Breast epithelium (tissue), 4 donors: Measurements from ENCODE around the gene ECE1. TPM values are rescaled to one million over a fixed set of nuclear protein-coding genes. Genes with fewer than 3 reads are reported as not detected.

Experiments
- DNase-seq, 2 donors: peaks; one replicate each; pipeline ENCODE4 v3.0.0-alpha.2; 2019; ENCODE audit warnings: low spot score in 2 of 2
- H3K27ac ChIP-seq, 2 donors: fragments of 200-600 bp; sonication (generic) in 1 of 2; one replicate each; pipeline ENCODE4 v1.5.1; 2016 to 2019; ENCODE audit warnings: mild to moderate bottlenecking in 1 of 2
- H3K27me3 ChIP-seq, 2 donors: fragments of 200-600 bp; sonication (generic) in 1 of 2; one replicate each; pipeline versions ENCODE4 v1.5.1 to v1.6.0; 2017 to 2019; ENCODE audit warnings: control low read depth in 1 of 2, mild to moderate bottlenecking in 1 of 2
- H3K36me3 ChIP-seq: fragments of 200-600 bp; one replicate; pipeline ENCODE4 v1.5.1; 2019
- H3K4me1 ChIP-seq, 2 donors: fragments of 200-600 bp; sonication (generic); one replicate each; pipeline ENCODE4 v1.5.1; 2016 to 2019; ENCODE audit warnings: control low read depth in 1 of 2
- H3K4me3 ChIP-seq, 3 donors: fragments of 200-600 bp; sonication (generic); 1 replicate in 2 of 3; 2 replicates in 1 of 3; pipeline ENCODE4 v1.5.1; 2016 to 2019; ENCODE audit warnings: mild to moderate bottlenecking in 3 of 3, moderate library complexity in 2 of 3
- H3K9me3 ChIP-seq, 2 donors: fragments of 200-600 bp; sonication (generic) in 1 of 2; one replicate each; pipeline ENCODE4 v1.5.1; 2016 to 2019; ENCODE audit warnings: control low read depth in 1 of 2
- POLR2A ChIP-seq: fragments of 450-650 bp; IDR thresholded peaks from one replicate; pipeline ENCODE4 v1.6.1; 2016; ENCODE audit warnings: antibody characterized with exemption, mild to moderate bottlenecking, moderate library complexity
- POLR2AphosphoS5 ChIP-seq, 3 donors: sonication (generic); formaldehyde crosslinking; IDR thresholded peaks; one replicate each; pipeline ENCODE4 v1.6.1; 2017; ENCODE audit warnings: antibody characterized with exemption in 3 of 3
- intact Hi-C: fragments of 100-400 bp; cut with DNase I; formaldehyde crosslinking; loops from one replicate; pipeline ENCODE4 v1.15.1; 2023; ENCODE audit warnings: low total_unique reads
- total RNA-seq, 3 donors: library from RNA; depleted of rRNA; stranded (reverse); fragments of >200 nt; gene quantifications; one replicate each; pipeline ENCODE4 v1.1.0, GENCODE V29; 2016
- TF ChIP-seq, protein P1 (sequence below), 3 donors: fragments of 450-650 bp; IDR thresholded peaks; one replicate each; pipeline ENCODE4 v1.5.1; 2016 to 2017; ENCODE audit warnings: antibody characterized with exemption in 3 of 3, mild to moderate bottlenecking in 3 of 3, moderate library complexity in 3 of 3

Gene ECE1
- total RNA-seq, 3 donors from 2014 or later = 62.6 to 121 (median 112) TPM

DNA sequence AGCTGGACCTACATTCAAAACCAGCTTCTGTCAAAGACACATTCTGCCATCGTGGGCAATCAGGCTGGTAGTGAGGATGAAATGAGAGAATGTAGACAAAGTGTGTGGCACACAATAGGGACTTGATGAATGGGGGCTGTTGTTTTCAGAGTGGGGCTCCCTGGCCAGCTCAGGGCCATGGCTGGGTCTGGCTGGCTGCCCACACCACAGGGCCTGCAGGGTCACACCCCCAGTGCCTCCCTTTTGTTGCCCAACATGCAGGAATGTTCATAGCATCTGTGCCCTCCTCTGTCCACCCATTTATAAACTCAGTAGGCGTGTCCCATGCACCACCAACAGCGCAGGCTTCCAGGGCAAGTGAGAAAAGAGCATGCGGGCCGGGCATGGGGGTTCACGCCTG is 20.8 kb upstream of the ECE1 start:
- H3K9me3 ChIP-seq = no peaks in the 10 kb centered on the region
- peak overlapping the region; percentile 60 to 74 for H3K27ac ChIP-seq
- intact Hi-C loops = no loop called here
- no peak overlapping the region for H3K4me3 ChIP-seq
- H3K27me3 ChIP-seq = no peaks in the 10 kb centered on the region
- H3K4me1 ChIP-seq = peaks cover 10 to 55% of the 10 kb centered on the region in 2 donors
- H3K36me3 ChIP-seq = no peaks in the 10 kb centered on the region
- TF ChIP-seq POLR2AphosphoS5 (IDR thresholded peaks at IDR 0.05) = no peak
- peak in 1 of 2 donors; percentile 73 for DNase-seq

GRCh38 chr1:21308847-21309652 is 18.8 kb upstream of the ECE1 start:
- no peak for DNase-seq
- Histone ChIP-seq H3K27ac (peak overlapping the region; percentile 60 to 82), H3K27me3 (no peaks in the 10 kb centered on the region), H3K4me3 (no peak overlapping the region), H3K36me3 (no peaks in the 10 kb centered on the region), H3K4me1 (peaks cover 8 to 38% of the 10 kb centered on the region in 2 donors), H3K9me3 (no peaks in the 10 kb centered on the region)
- peak in 1 of 3 donors; percentile 33 for TF ChIP-seq POLR2AphosphoS5 (IDR thresholded peaks at IDR 0.05)
- TF ChIP-seq POLR2A = no peak
- intact Hi-C loops = no loop called here

DNA sequence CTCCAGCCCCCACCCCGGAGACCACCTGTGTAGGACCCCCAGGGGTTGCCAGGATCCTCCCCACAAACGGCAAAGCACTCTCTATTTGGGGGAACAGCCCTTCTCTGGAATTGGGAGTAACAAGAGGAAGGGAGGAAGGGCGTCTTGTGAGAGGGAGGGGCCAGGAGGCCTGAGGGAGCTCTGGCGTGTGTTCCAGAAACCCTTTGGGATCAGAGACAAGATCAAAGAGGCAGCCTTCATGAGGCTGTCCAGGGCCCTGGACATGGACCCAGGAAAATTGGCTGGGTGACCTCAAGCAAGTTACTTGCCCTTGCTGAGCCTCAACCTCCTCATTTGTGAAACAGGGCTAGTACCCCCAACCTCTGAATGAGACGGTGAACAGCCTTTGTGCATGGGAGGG is 18.1 kb upstream of the ECE1 start:
- TF ChIP-seq POLR2A (no peak), POLR2AphosphoS5 (IDR thresholded peaks at IDR 0.05) (no peak)
- TF ChIP-seq, protein P1, sequence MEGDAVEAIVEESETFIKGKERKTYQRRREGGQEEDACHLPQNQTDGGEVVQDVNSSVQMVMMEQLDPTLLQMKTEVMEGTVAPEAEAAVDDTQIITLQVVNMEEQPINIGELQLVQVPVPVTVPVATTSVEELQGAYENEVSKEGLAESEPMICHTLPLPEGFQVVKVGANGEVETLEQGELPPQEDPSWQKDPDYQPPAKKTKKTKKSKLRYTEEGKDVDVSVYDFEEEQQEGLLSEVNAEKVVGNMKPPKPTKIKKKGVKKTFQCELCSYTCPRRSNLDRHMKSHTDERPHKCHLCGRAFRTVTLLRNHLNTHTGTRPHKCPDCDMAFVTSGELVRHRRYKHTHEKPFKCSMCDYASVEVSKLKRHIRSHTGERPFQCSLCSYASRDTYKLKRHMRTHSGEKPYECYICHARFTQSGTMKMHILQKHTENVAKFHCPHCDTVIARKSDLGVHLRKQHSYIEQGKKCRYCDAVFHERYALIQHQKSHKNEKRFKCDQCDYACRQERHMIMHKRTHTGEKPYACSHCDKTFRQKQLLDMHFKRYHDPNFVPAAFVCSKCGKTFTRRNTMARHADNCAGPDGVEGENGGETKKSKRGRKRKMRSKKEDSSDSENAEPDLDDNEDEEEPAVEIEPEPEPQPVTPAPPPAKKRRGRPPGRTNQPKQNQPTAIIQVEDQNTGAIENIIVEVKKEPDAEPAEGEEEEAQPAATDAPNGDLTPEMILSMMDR (IDR thresholded peaks at IDR 0.05) = no peak
- Histone ChIP-seq H3K36me3 (no peaks in the 10 kb centered on the region), H3K4me3 (peak overlapping the region in 1 of 3 donors; percentile 2), H3K27me3 (no peaks in the 10 kb centered on the region), H3K27ac (peak overlapping the region; percentile 60 to 82), H3K4me1 (peaks cover 8 to 34% of the 10 kb centered on the region in 2 donors), H3K9me3 (no peaks in the 10 kb centered on the region)
- intact Hi-C loops = no loop called here
- no peak for DNase-seq

GRCh38 chr1:21307663-21308305 is 17.5 kb upstream of the ECE1 start:
- H3K27ac ChIP-seq = peak overlapping the region; percentile 60 to 82
- peak overlapping the region in 1 of 3 donors; percentile 2 for H3K4me3 ChIP-seq
- H3K27me3 ChIP-seq = no peaks in the 10 kb centered on the region
- no peaks in the 10 kb centered on the region for H3K9me3 ChIP-seq
- TF ChIP-seq, protein P1 (IDR thresholded peaks at IDR 0.05) = no peak
- no peak for TF ChIP-seq POLR2AphosphoS5 (IDR thresholded peaks at IDR 0.05)
- TF ChIP-seq POLR2A = no peak
- intact Hi-C loops = no loop called here
- H3K36me3 ChIP-seq = no peaks in the 10 kb centered on the region
- DNase-seq = no peak
- peaks cover 8 to 38% of the 10 kb centered on the region in 2 donors for H3K4me1 ChIP-seq

- no peaks in the 10 kb centered on the region for H3K9me3 ChIP-seq
- no peak for DNase-seq
- no peak overlapping the region for H3K4me3 ChIP-seq
- no peak for TF ChIP-seq POLR2AphosphoS5 (IDR thresholded peaks at IDR 0.05)
- TF ChIP-seq, protein P1 (IDR thresholded peaks at IDR 0.05) = no peak
- H3K4me1 ChIP-seq = peaks cover 12 to 39% of the 10 kb centered on the region in 2 donors
- intact Hi-C loops = no loop called here
- H3K27ac ChIP-seq = peak overlapping the region; percentile 60 to 82
- H3K36me3 ChIP-seq = no peaks in the 10 kb centered on the region
- H3K27me3 ChIP-seq = no peaks in the 10 kb centered on the region
Observed at GRCh38 chr1:21307210-21307609, 16.9 kb upstream of the ECE1 start.

GRCh38 chr1:21305900-21306189 is 15.6 kb upstream of the ECE1 start:
- peaks cover 12 to 37% of the 10 kb centered on the region in 2 donors for H3K4me1 ChIP-seq
- intact Hi-C loops = no loop called here

More at GRCh38 chr1:21305900-21306189, 15.6 kb upstream of the ECE1 start:
- no peak for DNase-seq
- Histone ChIP-seq H3K27me3 (no peaks in the 10 kb centered on the region), H3K9me3 (no peaks in the 10 kb centered on the region), H3K36me3 (no peaks in the 10 kb centered on the region), H3K27ac (peak overlapping the region; percentile 46 to 62), H3K4me3 (no peak overlapping the region)
- TF ChIP-seq POLR2A (no peak), POLR2AphosphoS5 (IDR thresholded peaks at IDR 0.05) (no peak)
- TF ChIP-seq, protein P1 (IDR thresholded peaks at IDR 0.05) = no peak
